H9 (cell line): ENCODE measurements around the gene CCNY. TPM values are rescaled to one million over a fixed set of nuclear protein-coding genes. Genes with fewer than 3 reads are reported as not detected.

Experiments used
- DNase-seq: peaks from one replicate; pipeline ENCODE4 v3.0.0-alpha.2; 2017
- H2AFZ ChIP-seq: one replicate; pipeline ENCODE4 v1.6.1; 2013; ENCODE audit warnings: mild to moderate bottlenecking, low read length, control low read depth, moderate library complexity
- H2AK5ac ChIP-seq: 2 replicates; pipeline ENCODE4 v1.6.1; 2013; ENCODE audit warnings: low read length, control low read depth, mixed read lengths; ENCODE audit not compliant: insufficient read length
- H2BK120ac ChIP-seq: one replicate; pipeline ENCODE4 v1.6.1; 2013; ENCODE audit warnings: low read depth, mild to moderate bottlenecking, low read length, control low read depth, inconsistent platforms; ENCODE audit not compliant: poor library complexity, severe bottlenecking
- H2BK12ac ChIP-seq: 2 replicates; pipeline ENCODE4 v1.6.1; 2013; ENCODE audit warnings: low read length, control low read depth, mixed read lengths, low read depth; ENCODE audit not compliant: insufficient read length
- H2BK15ac ChIP-seq: 2 replicates; pipeline ENCODE4 v1.6.1; 2013; ENCODE audit warnings: low read depth, low read length, control low read depth
- H2BK20ac ChIP-seq: one replicate; pipeline ENCODE4 v1.6.1; 2013; ENCODE audit warnings: low read depth, mild to moderate bottlenecking, low read length, control low read depth, inconsistent platforms; ENCODE audit not compliant: poor library complexity, severe bottlenecking
- H2BK5ac ChIP-seq: 2 replicates; pipeline ENCODE4 v1.6.1; 2013; ENCODE audit warnings: low read length, control low read depth, mixed read lengths; ENCODE audit not compliant: insufficient read length
- H3K14ac ChIP-seq: 2 replicates; pipeline ENCODE4 v1.6.1; 2013; ENCODE audit warnings: low read length, control low read depth; ENCODE audit not compliant: insufficient read depth
- H3K18ac ChIP-seq: 2 replicates; pipeline ENCODE4 v1.6.1; 2013; ENCODE audit warnings: low read depth, mild to moderate bottlenecking, mixed read lengths, low read length, control low read depth; ENCODE audit not compliant: insufficient read length
- H3K23ac ChIP-seq: 2 replicates; pipeline ENCODE4 v1.6.1; 2013; ENCODE audit warnings: low read length, control low read depth, mixed read lengths, low read depth; ENCODE audit not compliant: insufficient read length
- H3K23me2 ChIP-seq: 2 replicates; pipeline ENCODE4 v1.6.1; 2013; ENCODE audit warnings: low read depth, mild to moderate bottlenecking, mixed read lengths, low read length, control low read depth; ENCODE audit not compliant: insufficient read length, poor library complexity, severe bottlenecking
- H3K27ac ChIP-seq: 2 replicates; pipeline ENCODE4 v1.5.1; 2013; ENCODE audit warnings: low read length, control low read depth, mixed read lengths, low read depth; ENCODE audit not compliant: insufficient read length
- H3K27me3 ChIP-seq: 2 replicates; pipeline ENCODE4 v1.6.1; 2013; ENCODE audit warnings: low read length, control low read depth, inconsistent platforms; ENCODE audit not compliant: insufficient read depth
- H3K4ac ChIP-seq: 2 replicates; pipeline ENCODE4 v1.6.1; 2013; ENCODE audit warnings: low read depth, mild to moderate bottlenecking, control low read depth, inconsistent platforms, low read length, moderate library complexity
- H3K4me1 ChIP-seq: 2 replicates; pipeline ENCODE4 v1.6.1; 2013; ENCODE audit warnings: low read length, control low read depth, inconsistent platforms; ENCODE audit not compliant: insufficient read depth
- H3K4me2 ChIP-seq: 2 replicates; pipeline ENCODE4 v1.6.1; 2013; ENCODE audit warnings: low read length, control low read depth, mixed read lengths; ENCODE audit not compliant: insufficient read length, insufficient read depth
- H3K56ac ChIP-seq: 2 replicates; pipeline ENCODE4 v1.6.1; 2013; ENCODE audit warnings: low read depth, mild to moderate bottlenecking, mixed read lengths, low read length, control low read depth; ENCODE audit not compliant: insufficient read length
- H3K79me1 ChIP-seq: 2 replicates; pipeline ENCODE4 v1.6.1; 2013; ENCODE audit warnings: low read depth, mild to moderate bottlenecking, moderate library complexity, low read length, control low read depth, inconsistent platforms; ENCODE audit not compliant: insufficient read depth, poor library complexity, severe bottlenecking
- H3K79me2 ChIP-seq: 2 replicates; pipeline ENCODE4 v1.6.1; 2013; ENCODE audit warnings: low read length, control low read depth, inconsistent platforms; ENCODE audit not compliant: insufficient read depth
- H3K9ac ChIP-seq: 2 replicates; pipeline ENCODE4 v1.6.1; 2013; ENCODE audit warnings: low read length, control low read depth, mixed read lengths; ENCODE audit not compliant: insufficient read length; ENCODE audit errors: extremely low read depth
- H3K9me3 ChIP-seq: one replicate; pipeline ENCODE4 v1.6.1; 2013; ENCODE audit warnings: low read depth, low read length, inconsistent platforms; ENCODE audit not compliant: control insufficient read depth
- H3T11ph ChIP-seq: one replicate; pipeline ENCODE4 v1.6.1; 2013; ENCODE audit warnings: mild to moderate bottlenecking, low read length, control low read depth, inconsistent platforms
- H4K20me1 ChIP-seq: one replicate; pipeline ENCODE4 v1.6.1; 2013; ENCODE audit not compliant: control insufficient read depth, insufficient read length, insufficient read depth
- H4K5ac ChIP-seq: 2 replicates; pipeline ENCODE4 v1.6.1; 2013; ENCODE audit warnings: low read depth, mild to moderate bottlenecking, mixed read lengths, low read length, control low read depth; ENCODE audit not compliant: insufficient read length
- H4K8ac ChIP-seq: replicated peaks from 2 replicates; pipeline ENCODE4 v1.6.1; 2013; ENCODE audit warnings: low read length, control low read depth, mixed read lengths, low read depth; ENCODE audit not compliant: insufficient read length
- H4K91ac ChIP-seq: 2 replicates; pipeline ENCODE4 v1.6.1; 2013; ENCODE audit warnings: low read depth, mild to moderate bottlenecking, moderate library complexity, mixed read lengths, low read length, control low read depth; ENCODE audit not compliant: insufficient read length
- H3K27ac Mint-ChIP-seq, 3 experiments: 2 replicates in 2 of 3; 3 replicates in 1 of 3; pipeline ENCODE4 v1.8.0; 2020 to 2021; ENCODE audit warnings: mixed read lengths in 3 of 3, mild to moderate bottlenecking in 1 of 3, moderate library complexity in 1 of 3
- H3K27me3 Mint-ChIP-seq: 2 replicates; pipeline ENCODE4 v1.8.0; 2021; ENCODE audit warnings: low read depth, mild to moderate bottlenecking, moderate library complexity, mixed read lengths
- H3K36me3 Mint-ChIP-seq, 3 experiments: 2 replicates in 2 of 3; 3 replicates in 1 of 3; pipeline ENCODE4 v1.8.0; 2020 to 2021; ENCODE audit warnings: low read depth in 3 of 3, mixed read lengths in 3 of 3; ENCODE audit not compliant: insufficient read depth in 1 of 3
- H3K4me1 Mint-ChIP-seq, 2 experiments: 2 replicates each; pipeline ENCODE4 v1.8.0; 2020; ENCODE audit warnings: mixed read lengths in 2 of 2
- H3K4me3 Mint-ChIP-seq, 2 experiments: 2 replicates in 1 of 2; 3 replicates in 1 of 2; pipeline ENCODE4 v1.8.0; 2020 to 2021; ENCODE audit warnings: mild to moderate bottlenecking in 2 of 2, mixed read lengths in 2 of 2, moderate library complexity in 1 of 2
- H3K9me3 Mint-ChIP-seq, 2 experiments: 2 replicates in 1 of 2; 3 replicates in 1 of 2; pipeline ENCODE4 v1.8.0; 2020; ENCODE audit warnings: mild to moderate bottlenecking in 2 of 2, mixed read lengths in 2 of 2, moderate library complexity in 1 of 2
- WGBS: extraction: QIAGEN DNeasy Blood & Tissue Kit; methylation state at CpG from one replicate; pipeline ENCODE4 v1.1.7; 2013; ENCODE audit warnings: missing lambda C conversion rate, low lambda C conversion rate, mixed read lengths; ENCODE audit not compliant: insufficient read length; ENCODE audit errors: extremely low coverage; 5-methylcytosine and 5-hydroxymethylcytosine counted together
- total RNA-seq: library from RNA; stranded (reverse); gene quantifications from 2 replicates; pipeline ENCODE4 v1.2.1, GENCODE V29; 2021
- TF ChIP-seq, protein P1 (sequence below): fragments of 200-600 bp; sonication (generic); conservative IDR thresholded peaks from 3 replicates; pipeline ENCODE4 v1.8.0; 2021; ENCODE audit warnings: antibody characterized with exemption, mild to moderate bottlenecking

The CCNY gene
- total RNA-seq, 1 experiment from 2014 or later = 62.1 TPM

DNA sequence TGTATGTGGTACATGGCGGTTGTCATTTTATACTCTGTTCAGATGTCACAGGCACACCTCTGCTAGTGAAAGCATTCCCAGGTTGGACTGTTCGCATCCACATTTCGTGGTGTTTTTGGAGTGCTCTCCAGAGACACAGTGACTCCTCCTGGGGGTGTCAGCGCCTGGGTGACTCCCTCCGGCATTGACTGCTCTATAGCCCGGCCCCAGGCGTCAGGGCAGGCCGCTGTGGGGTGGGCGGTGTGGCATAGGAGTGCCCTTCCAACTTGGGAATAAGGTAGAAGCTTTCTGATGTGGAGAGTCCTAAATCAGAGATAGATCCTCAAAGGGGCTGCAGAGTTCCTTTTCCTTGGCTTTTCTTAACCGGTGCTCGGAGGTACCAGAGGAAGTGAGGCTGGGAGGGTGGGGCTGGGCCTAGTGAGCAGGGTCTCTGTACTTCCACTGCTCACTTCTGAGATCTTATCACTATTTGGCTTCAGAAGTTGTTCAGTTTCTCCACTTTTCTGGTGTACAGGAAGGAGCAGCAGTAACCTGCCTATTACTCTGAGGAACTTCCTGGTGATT is 32.3 kb downstream of the CCNY start:
- Mint-ChIP-seq H3K27me3 (no peaks in the 10 kb centered on the region), H3K4me3 (no peak overlapping the region), H3K36me3 (no peaks in the 10 kb centered on the region; a peak in 1 of 7 replicates), H3K9me3 (no peaks in the 10 kb centered on the region; a peak in 1 of 5 replicates), H3K27ac (peak overlapping the region in 2 of 3 experiments; percentile 22 to 34; a peak in 2 of 7 replicates), H3K4me1 (peaks cover 21 to 33% of the 10 kb centered on the region in 2 experiments)
- H2BK5ac ChIP-seq = no peak overlapping the region
- H2BK15ac ChIP-seq = no peak overlapping the region
- WGBS = no CpG with 5 or more reads among the region's 11 CpGs
- H3K14ac ChIP-seq = no peak overlapping the region
- H2AK5ac ChIP-seq = no peak overlapping the region
- no peaks in the 10 kb centered on the region for H3K27me3 ChIP-seq
- H3K4me2 ChIP-seq = no peak overlapping the region
- TF ChIP-seq, protein P1, sequence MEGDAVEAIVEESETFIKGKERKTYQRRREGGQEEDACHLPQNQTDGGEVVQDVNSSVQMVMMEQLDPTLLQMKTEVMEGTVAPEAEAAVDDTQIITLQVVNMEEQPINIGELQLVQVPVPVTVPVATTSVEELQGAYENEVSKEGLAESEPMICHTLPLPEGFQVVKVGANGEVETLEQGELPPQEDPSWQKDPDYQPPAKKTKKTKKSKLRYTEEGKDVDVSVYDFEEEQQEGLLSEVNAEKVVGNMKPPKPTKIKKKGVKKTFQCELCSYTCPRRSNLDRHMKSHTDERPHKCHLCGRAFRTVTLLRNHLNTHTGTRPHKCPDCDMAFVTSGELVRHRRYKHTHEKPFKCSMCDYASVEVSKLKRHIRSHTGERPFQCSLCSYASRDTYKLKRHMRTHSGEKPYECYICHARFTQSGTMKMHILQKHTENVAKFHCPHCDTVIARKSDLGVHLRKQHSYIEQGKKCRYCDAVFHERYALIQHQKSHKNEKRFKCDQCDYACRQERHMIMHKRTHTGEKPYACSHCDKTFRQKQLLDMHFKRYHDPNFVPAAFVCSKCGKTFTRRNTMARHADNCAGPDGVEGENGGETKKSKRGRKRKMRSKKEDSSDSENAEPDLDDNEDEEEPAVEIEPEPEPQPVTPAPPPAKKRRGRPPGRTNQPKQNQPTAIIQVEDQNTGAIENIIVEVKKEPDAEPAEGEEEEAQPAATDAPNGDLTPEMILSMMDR = no peak
- H4K91ac ChIP-seq = no peak overlapping the region
- no peak overlapping the region for H3K4ac ChIP-seq
- H3K27ac ChIP-seq = no peak overlapping the region
- H2BK12ac ChIP-seq = no peak overlapping the region
- no peak overlapping the region for H3K23ac ChIP-seq
- no peaks in the 10 kb centered on the region for H4K20me1 ChIP-seq
- H3K56ac ChIP-seq = no peak overlapping the region
- no peaks in the 10 kb centered on the region for H3K9me3 ChIP-seq
- H3T11ph ChIP-seq = no peak overlapping the region
- no peak overlapping the region for H2BK20ac ChIP-seq
- H2AFZ ChIP-seq = no peak overlapping the region
- peaks cover 6% of the 10 kb centered on the region for H3K79me1 ChIP-seq
- H3K9ac ChIP-seq = no peak overlapping the region
- H4K8ac ChIP-seq = no peak overlapping the region
- H2BK120ac ChIP-seq = no peak overlapping the region
- no peak overlapping the region for H3K18ac ChIP-seq
- H4K5ac ChIP-seq = no peak overlapping the region
- H3K79me2 ChIP-seq = peaks cover 25% of the 10 kb centered on the region; the same call in 1 of the 2 replicates
- DNase-seq = no peak
- H3K4me1 ChIP-seq = no peaks in the 10 kb centered on the region; the same call in 1 of the 2 replicates
- no peaks in the 10 kb centered on the region for H3K23me2 ChIP-seq
